GM19452 (cell line): ENCODE results near the gene CABP7.

Source experiments
- ATAC-seq: cut with Tn5 transposase; IDR thresholded peaks from one replicate; pipeline ENCODE4 v1.9.1; 2021; ENCODE audit not compliant: unreplicated experiment

Gene CABP7

DNA sequence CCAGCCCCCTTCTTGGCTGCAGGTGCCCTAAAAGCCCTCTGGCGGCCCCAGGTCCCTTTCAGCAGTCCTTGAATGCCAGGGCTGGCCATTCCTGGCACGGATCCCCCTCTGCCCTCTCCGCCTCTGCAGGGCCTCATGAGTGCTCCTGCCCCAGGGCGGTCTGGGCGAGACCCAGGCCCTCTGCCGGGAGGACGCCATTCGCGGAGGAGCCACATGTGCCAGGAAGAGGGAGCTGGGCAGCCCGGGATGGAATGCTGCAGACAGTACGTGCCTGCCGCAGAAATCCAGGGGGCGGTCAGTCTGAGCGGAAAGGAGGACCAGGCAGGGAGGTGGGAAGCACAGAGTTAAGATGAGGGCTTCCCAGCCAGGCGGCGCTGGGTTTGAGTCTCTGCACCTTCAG, 2.8 kb downstream of the CABP7 start:
- ATAC-seq = no peak

GRCh38 chr22:29723766-29724165, 4.0 kb downstream of the CABP7 start:
- ATAC-seq = no peak

DNA sequence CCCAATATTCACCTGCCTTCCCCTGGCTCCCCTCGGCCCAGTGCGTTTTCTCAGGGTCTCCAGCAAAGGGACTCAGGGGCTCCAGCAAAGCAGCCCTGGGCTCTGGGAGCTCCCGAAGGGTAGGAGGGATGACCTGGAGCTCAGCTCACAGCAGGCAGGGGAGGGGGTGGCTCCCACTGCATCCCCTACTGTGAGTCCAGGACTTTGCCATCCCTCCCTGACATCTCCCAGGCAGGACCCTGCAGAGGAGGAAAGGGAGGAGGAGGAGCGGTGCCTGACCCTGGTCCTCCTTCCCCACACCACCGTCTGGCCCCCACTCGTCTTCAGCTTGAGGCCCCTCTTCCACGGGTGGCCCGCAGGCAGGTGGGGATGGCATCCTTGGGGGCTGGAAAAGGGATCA, 5.0 kb downstream of the CABP7 start:
- no peak for ATAC-seq

- no peak for ATAC-seq
These were observed 6.3 kb downstream of the CABP7 start for GRCh38 chr22:29726106-29726505.

DNA sequence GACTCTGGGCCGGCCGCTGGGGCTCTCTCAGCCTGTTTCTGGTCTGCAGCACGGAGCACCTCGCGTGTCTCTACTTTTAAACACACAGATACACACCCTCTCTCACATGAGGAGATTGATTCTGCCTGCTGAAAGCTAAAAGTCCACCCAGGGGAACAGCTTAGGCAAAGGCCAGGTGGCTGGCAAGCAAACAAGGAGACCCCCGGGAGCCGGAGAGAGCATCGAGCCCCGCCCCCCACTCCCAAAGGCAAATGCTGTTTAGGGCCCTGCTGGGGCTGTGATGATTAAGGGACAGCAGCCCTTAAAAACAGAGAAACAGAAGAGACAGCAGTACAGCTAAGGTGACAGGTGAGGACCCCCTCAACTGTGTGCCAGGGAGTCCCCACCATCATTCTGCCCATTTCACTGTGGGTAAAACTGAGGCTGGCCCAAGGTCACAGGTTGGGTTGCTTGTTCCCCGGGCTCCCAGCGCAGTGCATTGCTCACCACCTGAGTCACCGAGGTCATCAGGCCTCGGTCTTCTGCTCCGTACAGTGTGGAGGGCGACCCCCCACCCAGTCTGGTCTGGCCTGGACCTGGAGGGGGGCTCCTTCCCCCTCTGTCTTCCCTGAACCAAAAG, 6.8 kb downstream of the CABP7 start:
- no peak for ATAC-seq

GRCh38 chr22:29727131-29727523, 7.3 kb downstream of the CABP7 start:
- no peak for ATAC-seq

GRCh38 chr22:29729161-29729560, 9.4 kb downstream of the CABP7 start:
- no peak for ATAC-seq

DNA sequence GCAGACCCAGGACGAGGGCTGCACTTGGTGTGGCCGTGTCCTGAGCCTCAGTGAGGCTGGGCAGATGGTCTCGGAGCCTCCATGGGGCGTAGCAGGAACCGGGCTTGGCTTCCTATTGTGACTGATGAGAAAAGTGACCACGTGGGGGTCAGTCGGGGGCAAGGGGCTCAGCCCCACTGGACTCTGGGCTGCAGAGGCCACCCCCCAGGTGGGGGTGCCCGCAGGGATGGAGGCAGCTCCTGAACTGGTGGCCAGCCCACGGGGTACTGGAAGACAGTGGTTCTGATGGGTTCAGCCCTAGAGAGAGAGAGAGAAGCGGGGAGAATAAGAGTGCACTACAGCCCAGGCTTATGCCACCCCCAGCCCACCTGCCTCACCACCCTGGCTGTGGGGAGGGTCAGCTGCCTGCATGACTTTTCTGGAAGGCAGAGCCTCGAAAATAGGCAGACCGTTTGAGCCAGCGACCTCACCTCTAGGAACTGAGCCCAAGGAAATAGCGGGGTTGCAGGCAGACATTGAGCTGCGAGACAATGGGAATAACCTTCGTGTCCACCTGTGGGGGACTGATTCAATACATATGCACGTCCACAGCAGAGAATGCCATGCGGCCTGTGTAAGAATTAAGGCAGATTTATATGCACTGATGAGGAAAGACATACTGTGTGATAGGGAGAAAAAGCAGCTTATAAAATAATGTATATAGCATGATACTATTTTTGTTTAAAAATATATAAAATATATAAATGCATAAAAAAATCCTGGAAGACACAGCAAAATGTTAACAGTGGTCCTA, 11.5 kb downstream of the CABP7 start:
- no peak for ATAC-seq

GRCh38 chr22:29732883-29733282, 13.1 kb downstream of the CABP7 start:
- ATAC-seq = no peak

DNA sequence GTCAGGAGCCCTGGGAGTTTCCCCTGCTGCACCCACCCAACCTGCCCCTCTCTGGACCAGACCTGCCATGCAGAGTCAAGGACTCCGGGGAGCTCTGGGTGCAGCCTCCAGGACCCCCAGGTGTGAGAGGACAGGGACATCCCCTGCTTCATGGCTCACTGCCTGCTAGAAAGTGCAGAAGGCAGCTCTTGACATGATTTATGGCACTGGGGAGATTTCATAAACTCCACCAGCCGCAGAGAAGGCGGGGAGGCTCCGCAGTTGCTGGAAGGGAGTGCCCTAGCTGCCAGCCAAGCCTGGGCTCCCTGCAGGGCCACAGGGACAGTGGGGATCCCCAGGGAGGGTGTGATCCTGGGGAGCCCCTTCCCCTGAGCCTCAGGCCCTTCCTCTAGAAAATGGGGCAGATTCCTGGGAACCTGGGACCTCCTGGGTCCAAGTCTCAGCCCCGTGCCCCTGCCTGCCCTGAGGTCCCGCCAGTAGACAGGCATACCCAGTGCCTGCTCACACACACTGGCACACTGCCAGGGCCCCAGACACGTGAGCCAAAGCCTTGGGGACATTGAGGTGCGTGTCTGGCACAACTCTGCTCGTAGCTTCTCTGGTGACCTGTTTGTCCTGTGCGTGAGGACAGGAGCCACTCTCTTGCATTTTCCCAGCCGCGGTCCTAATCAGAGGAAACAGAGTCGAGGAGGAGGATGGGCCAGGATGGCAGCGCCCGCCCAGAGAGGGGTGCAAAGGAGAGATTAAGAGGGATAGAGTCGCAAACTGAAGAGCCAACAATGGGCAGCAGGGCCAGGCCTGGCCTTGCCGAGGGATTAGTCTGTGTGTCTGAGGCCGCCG, 13.8 kb downstream of the CABP7 start:
- ATAC-seq = no peak

- ATAC-seq = no peak
These were observed 14.6 kb downstream of the CABP7 start for GRCh38 chr22:29734406-29734805.

GRCh38 chr22:29734838-29735237, 15.0 kb downstream of the CABP7 start:
- ATAC-seq = no peak

GRCh38 chr22:29735416-29735815, 15.6 kb downstream of the CABP7 start:
- no peak for ATAC-seq

DNA sequence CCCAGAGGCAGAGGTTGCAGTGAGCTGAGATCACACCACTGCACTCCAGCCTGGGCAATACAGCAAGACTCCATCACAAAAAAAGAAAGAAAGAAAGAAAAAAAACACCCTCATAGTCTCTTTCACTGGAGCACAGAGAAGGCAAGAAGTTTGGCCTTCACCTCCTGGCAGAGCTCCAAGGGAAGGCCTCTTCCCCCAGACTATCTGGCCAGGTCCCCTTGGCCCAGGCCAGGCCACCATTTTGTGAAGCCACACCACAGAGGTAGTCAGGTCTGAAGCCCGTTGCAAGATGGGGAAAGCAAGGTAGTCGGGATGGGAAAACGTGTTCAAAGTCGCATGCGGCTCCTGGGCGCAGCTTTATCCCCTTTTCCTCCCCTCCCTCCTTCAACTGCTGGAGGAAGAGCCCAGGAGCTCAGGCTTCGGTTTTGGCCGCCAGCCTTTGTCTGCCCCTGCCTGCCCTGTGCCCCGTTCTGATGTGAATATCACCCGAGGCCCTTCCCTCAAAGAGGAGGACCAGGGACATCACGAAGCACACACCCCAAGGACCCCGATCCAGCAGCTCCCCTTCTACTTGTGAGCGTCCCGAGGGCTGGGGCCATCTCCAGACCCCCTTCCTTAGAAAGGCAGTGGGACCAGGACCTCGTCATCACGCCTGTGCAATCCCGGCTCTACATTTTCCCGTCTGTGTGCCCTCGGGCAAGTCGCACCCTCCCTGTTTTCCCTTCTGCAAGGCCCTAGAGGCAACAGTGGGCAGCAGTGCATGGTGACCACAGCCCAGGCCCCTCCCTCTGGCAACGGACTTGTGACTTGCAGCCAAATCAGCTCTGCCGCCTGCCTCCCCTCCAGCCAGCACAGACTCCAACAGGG, 17.7 kb downstream of the CABP7 start:
- ATAC-seq = no peak

- ATAC-seq = no peak
These were observed 18.5 kb downstream of the CABP7 start for GRCh38 chr22:29738118-29738815.

GRCh38 chr22:29739346-29739875, 19.6 kb downstream of the CABP7 start:
- ATAC-seq = no peak

- ATAC-seq = no peak
These were observed 20.4 kb downstream of the CABP7 start for GRCh38 chr22:29740216-29740615.

DNA sequence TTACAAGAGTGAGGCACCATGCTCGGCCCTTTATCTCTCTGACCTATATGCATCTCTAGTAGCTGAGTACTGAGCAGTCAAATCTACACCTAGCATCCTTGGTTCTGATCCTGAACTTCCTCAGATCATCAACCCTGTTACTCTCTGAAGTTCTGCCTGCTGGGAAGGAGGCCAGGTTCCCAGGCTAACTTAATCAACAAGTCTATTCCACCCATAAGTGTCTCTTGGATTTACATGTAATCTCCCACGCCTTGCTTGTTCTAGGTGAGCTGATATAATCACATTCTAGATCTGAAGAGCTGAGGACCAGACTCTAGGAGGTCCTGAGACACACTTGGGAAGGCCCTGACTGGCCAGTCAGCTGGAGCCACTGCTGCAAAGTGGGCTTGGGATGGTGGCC, 22.1 kb downstream of the CABP7 start:
- ATAC-seq = no peak

- no peak for ATAC-seq
These were observed 22.5 kb downstream of the CABP7 start for GRCh38 chr22:29742326-29742725.

DNA sequence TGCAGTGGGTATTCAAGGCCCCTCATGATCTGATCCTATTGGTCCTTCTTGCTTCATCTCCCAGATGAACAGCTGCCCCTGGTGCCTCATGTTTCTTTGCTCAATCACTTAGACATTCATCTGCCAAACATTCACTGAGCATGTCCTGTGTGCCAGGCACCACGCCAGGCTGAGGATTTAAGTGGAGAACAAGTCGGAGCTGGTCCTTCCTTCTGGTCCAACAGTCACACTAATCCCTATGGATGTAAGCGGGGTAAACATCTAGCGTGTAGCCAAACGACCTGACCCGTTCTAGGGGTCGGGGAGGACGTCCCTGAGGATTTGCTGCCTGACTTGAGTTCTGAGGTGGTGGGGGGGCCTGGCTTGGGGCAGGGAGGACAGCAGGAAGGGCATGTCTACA, 25.1 kb downstream of the CABP7 start:
- no peak for ATAC-seq
